AG08396 (cell line): ENCODE results near the gene ADAMTSL2.

ENCODE experiments used
- DNase-seq: peaks from one replicate; pipeline ENCODE4 v3.0.0; 2012; ENCODE audit warnings: low spot score, mixed read lengths

The ADAMTSL2 gene

GRCh38 chr9:133534346-133535291, at the start of gene ADAMTSL2:
Gene ADAMTSL2, plus strand, starts transcription at chr9:133534704. Its CDS starts 2,009 bp downstream, at chr9:133536713.
- peak; percentile 85 for DNase-seq

- DNase-seq, result no peak
These were observed 48.8 kb upstream of the ADAMTSL2 start for GRCh38 chr9:133485531-133486260.

- no peak for DNase-seq
These were observed 47.2 kb upstream of the ADAMTSL2 start for GRCh38 chr9:133487331-133487725.

GRCh38 chr9:133488686-133489252, 45.7 kb upstream of the ADAMTSL2 start:
- no peak for DNase-seq

- no peak for DNase-seq
These were observed 45.0 kb upstream of the ADAMTSL2 start for GRCh38 chr9:133489253-133490190.

GRCh38 chr9:133490201-133490681, 44.3 kb upstream of the ADAMTSL2 start:
- no peak for DNase-seq

- DNase-seq, result no peak
These were observed 43.4 kb upstream of the ADAMTSL2 start for GRCh38 chr9:133490865-133491655.

- DNase-seq, result no peak
These were observed 42.9 kb upstream of the ADAMTSL2 start for GRCh38 chr9:133491656-133491925.

GRCh38 chr9:133492061-133493021, 42.2 kb upstream of the ADAMTSL2 start:
- peak; percentile 55 for DNase-seq

GRCh38 chr9:133493428-133493827, 41.1 kb upstream of the ADAMTSL2 start:
- DNase-seq, result no peak

- no peak for DNase-seq
These were observed 40.5 kb upstream of the ADAMTSL2 start for GRCh38 chr9:133493845-133494540.

GRCh38 chr9:133494636-133495326, 39.7 kb upstream of the ADAMTSL2 start:
- DNase-seq, result no peak

- no peak for DNase-seq
These were observed 38.9 kb upstream of the ADAMTSL2 start for GRCh38 chr9:133495327-133496293.

- DNase-seq, result no peak
These were observed 37.4 kb upstream of the ADAMTSL2 start for GRCh38 chr9:133496861-133497842.

- no peak for DNase-seq
These were observed 35.2 kb upstream of the ADAMTSL2 start for GRCh38 chr9:133499132-133499891.
